NOMO-1 treated with DMSO at 0.1 percent for 48 hours (cell line): ENCODE measurements around the gene NUBP2.

ENCODE experiments used
- DNase-seq: peaks from one replicate; lab custom pipeline; 2025; ENCODE audit not compliant: unreplicated experiment; lab: John Stamatoyannopoulos, UW

NUBP2 gene

DNA sequence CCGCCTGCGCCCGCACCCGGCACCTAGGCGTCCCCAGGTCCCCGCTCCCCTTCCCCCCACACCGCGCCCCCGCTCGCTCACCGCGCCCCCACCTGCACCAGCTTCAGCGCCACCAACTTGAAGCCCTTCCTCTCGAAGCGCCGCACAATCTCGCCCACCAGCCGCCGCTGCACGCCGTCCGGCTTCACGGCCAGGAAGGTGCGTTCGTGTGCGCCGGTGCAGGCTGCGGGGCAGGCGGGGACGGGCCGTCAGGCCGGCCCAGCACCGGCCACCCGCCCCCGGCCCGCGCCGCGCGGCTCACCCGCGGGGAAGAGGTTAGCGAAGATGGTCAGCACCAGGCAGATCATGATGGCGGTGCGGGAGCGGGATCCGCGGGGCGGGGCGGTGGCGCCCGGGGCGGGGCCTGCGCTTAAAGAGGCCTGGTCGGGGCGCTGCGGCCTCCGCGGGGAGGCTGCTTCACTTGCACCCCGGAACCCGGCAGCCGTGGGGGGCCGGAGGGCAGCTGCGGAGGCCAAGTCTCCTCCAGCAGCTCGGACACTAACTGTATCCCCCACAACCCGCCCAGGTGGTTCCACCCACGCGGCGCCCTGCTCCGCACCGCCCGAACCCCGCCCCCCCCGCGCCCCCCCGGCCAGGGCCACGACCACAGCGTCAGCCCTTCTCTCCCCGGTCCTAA lies 11.4 kb upstream of the NUBP2 start, which contains the start of gene NME3:
Gene NME3 (minus strand): TSS at position 356 of the 676 bp plus-strand sequence. CDS start 9 bp downstream, at position 347.
- DNase-seq, result peak; percentile 54

DNA sequence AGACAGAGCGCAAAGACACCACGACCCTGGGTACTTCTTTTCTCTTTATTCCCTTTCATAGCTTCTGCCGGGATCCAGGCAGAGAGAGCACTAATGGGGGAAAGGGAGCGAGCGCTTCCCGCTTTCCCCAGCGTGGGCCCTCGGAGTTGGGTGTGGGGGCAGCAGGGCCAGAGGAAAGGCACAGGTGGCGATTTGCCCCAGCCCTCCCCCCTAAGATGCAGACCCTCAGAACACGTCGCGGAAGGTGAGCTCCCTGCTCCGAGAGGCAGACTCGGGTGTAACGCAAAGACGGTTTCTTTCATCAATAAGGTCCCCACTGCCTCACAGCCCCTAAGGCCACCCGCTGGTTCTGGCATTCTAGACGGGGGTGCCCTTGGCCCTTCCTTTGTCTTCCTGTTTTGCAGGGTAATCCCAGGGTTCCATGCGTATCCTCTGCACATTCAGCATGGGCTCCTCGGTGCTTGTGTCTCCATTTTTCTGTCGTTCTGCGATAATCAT lies 10.8 kb upstream of the NUBP2 start:
- DNase-seq, result no peak

DNA sequence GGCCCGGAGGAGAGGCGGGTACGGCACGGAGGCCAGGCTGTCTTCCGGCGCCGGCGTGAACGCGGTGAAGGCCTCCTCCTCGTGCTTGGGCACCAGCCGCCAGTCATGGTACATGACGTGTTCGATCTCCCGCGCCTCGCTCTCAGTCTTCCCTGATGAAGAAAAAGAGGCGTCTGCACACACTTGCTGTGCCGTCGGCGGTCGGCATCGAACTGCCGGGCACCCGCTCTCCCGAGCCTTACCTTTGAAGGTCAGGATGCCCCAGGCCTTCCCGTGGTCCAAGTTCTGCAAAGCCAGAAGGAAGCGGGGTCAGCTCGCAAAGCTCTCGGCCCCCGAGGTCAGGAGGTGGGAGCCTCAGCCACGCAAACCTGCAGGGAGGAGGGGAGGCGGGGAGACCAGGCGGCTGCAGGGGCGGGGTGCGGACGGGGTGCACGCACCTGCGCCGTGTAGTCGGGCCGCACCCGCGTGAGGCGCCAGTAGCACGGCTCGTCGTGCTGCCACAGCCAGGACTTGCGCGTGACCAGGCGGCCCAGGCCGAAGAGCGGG lies 10.3 kb upstream of the NUBP2 start, which contains the start of gene EME2:
Gene EME2 (plus strand): TSS at position 449 of the 546 bp plus-strand sequence. CDS start 418 bp downstream, outside the sequence.
- DNase-seq, result peak; percentile 4

DNA sequence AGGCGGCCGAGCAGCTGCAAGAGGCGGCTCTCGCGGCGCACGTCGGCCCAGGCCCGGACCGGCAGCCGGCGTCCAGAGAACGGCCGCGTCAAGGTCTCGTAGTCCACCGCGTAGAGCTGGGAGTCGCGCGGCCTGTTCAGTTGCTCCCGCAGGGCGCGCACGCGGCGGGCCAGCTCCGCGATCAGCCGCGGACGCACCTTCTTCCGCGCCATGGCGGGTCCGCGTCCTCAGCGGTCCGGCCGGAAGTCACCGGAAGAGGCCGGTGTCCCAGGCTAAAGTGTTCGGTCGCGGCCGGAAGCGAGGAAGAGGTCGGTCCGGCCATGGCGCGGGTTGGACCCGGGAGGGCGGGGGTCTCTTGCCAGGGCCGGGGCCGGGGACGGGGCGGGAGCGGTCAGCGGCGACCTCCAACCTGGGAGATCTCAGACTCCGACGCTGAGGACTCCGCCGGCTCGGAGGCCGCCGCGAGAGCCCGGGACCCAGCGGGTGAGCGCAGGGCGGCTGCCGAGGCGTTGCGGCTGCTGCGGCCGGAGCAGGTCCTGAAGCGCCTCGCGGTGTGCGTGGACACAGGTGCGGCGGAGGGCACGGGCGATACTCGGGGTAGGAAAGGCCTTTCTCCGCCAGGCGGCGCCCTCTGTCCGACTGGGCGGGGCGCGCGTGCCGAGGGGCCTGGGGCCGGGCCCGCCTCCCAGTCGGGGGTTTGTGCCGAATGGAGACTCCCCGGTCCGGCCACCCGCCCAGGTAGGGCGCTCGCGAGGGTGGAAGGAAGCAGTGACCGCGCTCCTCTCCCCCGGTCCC lies 9.7 kb upstream of the NUBP2 start, which contains the start of gene MRPS34:
Gene MRPS34 (minus strand): TSS at position 227 of the 795 bp plus-strand sequence. CDS start 15 bp downstream, at position 212.
- peak; percentile 47 for DNase-seq

DNA sequence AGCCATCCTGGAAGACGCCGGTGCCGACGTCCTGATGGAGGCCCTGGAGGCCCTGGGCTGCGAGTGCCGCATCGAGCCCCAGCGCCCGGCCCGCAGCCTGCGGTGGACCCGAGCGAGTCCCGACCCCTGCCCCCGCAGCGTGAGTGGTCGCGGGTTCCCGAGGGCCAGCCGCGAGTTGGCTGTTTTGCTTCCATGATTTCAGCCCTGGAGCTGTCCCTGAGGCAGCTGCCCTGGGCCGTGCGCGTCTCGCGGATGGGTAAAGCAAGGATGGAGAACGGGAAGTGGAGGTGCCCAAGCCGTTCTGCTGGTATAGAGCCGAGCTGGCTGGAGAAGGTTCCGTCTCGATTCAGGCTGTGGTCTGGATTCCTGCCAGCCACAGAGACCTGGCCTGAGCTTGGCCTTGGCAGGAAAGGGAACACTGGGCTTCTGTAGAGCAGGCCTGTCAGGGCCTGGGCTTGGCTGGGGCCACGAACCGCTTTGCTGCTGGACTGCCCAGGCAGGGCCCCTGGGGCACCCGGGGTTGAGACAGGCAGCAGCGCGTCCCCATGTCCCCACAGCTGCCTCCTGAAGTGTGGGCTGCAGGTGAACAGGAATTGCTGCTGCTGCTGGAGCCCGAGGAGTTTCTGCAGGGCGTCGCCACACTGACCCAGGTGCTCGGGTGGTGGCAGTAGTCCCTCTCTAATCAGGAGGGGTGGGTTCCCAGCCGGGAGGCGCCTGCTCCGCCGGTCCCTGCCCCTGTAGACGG lies 8.9 kb upstream of the NUBP2 start:
- DNase-seq, result peak; percentile 66

DNA sequence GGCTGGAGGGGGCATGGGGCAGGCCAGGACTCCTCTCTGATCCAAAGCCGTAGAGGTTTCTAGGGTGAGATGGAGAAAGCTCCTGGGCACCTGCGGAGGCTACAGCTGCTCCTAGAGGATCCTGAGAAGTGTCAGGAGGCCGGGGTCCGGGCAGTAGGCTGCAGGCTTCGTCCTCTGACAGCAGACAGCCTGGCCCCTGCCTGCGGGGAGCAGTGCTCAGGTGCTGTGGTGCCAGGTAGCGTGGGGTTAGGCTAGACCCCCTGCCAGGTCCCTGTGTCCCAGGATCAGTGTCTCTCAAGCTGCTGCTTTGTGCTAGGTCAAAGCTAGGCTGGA lies 8.3 kb upstream of the NUBP2 start:
- no peak for DNase-seq

DNA sequence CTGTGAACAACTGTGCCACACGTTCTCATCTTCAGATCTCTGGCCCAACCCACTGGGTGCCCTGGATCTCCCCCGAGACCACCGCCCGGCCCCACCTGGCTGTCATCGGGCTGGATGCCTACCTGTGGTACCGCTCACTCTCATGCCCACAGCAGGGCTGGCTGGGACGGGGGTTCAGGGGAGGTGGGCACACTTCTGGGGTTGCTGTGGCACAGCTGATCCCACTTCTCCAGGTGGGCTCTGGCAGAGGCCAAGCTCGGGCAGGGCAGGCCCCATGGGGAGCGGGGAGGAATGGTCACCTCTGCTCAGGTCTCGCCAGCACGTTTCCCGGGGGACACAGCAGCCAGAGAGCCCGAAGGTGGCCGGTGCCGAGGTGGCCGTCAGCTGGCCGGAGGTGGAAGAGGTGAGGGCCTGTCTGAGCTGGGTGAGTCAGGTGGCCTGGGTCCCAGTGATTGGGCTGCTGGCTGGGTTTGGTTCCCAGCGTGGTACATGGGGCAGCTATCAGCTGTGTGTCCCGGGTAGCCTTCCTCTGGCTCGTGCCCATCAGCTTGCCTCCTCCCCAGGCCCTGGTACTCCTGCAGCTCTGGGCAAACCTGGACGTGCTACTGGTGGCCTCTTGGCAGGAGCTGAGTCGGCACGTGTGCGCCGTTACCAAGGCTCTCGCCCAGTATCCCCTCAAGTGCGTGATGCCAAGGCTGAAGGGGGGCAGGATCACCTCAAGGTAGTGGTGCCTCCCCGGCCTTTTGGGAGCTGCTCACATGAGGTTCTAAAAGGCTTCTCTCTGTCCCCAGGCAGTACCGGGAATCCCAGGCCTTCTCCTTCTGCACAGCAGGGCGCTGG lies 7.5 kb upstream of the NUBP2 start:
- DNase-seq, result no peak

DNA sequence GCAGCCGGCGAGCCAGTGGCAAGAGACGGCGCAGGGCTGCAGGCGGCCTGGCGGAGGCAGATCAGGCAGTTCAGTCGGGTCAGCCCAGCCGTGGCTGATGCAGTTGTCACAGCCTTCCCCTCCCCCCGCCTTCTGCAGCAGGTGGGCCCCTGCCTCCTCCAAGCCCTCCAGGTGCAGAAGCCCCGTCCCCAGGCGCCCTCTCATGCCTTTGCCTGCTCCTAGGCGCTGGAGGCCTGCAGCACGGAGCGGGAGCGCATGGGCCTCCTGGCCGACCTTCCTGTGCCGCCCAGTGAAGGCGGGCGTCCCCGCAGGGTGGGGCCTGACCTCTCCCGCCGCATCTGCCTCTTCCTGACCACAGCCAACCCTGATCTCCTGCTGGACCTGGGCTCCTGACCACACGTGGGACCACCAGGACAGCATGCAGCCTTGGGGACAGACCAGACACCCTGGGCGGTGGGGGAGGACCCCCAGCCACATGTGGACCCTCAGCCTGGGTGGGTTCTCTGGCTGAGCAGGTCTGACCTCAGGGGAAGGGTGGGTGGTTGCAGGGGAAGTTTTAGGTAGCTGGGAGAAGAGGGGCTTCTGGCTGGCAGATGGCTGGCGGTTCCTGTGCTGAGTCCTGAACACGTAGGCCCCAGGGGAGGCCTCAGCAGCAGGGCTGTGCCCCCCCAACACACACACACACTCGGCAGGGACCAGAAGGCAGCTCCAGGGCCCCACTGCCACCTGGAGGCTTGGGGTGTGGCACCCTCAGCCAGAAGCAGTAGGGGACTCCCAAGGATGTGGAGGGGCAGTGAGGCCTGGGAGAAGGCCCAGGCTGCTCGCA lies 6.7 kb upstream of the NUBP2 start:
- no peak for DNase-seq

DNA sequence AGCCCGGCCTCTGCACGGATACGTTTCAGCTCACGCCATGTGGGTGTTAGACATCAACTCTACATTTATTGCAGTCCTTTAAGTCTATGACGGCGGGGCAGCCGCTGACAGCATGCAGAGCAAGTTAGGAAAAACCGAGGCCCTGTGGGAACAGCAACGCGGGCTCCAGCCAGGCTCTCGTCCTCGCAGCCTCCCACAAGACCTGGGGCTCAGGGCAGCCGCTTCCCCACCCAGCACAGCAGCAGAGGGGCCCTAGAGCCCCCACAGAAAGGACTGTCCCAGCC lies 6.1 kb upstream of the NUBP2 start:
- DNase-seq, result no peak

DNA sequence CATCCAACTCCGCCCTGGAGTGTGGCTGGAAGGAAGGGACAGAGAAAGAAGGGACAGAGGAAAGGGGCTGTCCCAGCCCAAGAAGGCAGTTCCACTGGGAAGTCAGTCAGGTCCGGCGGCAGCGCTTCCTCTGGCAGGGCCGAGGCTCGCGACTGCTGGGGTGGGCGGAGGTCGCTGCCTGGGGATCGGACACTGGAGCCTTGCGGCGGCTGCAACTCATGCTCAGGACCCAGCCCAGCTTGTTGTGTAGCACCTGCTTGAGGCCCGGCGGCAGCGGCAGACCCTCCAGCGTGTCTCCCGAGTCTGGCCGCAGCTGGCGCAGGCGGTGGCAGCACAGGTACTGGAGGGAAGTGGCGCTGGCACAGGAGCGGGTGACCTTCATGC lies 5.8 kb upstream of the NUBP2 start:
- no peak for DNase-seq

DNA sequence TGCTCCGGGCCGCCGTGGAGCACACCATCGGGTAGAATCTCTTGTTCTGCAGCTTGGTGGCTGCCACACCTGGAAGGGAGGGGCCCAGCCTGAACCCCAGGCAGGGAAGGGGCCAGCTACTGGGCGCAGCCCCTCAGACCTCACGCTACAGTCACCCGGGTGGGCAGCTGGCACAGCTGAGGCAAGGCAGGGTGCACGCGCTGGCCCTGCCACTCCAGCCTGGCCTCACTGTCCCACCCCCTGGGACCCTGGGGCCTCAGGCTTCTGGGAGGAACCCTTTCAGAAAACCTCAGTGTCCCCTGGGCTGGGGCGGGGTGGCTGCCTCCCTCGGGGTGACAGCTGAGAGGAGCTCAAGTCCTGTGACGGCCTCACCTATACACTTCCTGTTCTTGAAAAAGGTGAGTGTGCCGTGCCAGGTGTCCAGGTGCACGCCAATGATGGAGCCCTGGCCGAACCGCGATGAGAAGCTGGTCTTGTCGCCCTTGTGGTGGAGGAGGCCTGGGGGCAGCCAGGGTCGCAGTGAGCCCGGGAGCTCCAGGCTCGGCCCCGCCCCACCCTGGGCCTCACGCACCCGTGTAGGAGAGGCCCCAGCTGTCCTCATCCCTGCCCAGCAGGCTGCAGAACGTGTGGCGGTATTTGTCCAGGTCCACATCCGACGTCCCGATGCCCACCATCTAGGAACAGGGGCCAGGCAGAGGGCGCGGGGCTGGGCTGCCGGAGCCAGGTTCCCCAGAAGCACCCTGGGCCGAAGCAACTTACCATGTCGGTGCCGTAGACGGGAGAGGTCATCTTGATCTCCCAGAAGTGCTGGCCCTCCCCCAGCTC lies 5.2 kb upstream of the NUBP2 start:
- no peak for DNase-seq

DNA sequence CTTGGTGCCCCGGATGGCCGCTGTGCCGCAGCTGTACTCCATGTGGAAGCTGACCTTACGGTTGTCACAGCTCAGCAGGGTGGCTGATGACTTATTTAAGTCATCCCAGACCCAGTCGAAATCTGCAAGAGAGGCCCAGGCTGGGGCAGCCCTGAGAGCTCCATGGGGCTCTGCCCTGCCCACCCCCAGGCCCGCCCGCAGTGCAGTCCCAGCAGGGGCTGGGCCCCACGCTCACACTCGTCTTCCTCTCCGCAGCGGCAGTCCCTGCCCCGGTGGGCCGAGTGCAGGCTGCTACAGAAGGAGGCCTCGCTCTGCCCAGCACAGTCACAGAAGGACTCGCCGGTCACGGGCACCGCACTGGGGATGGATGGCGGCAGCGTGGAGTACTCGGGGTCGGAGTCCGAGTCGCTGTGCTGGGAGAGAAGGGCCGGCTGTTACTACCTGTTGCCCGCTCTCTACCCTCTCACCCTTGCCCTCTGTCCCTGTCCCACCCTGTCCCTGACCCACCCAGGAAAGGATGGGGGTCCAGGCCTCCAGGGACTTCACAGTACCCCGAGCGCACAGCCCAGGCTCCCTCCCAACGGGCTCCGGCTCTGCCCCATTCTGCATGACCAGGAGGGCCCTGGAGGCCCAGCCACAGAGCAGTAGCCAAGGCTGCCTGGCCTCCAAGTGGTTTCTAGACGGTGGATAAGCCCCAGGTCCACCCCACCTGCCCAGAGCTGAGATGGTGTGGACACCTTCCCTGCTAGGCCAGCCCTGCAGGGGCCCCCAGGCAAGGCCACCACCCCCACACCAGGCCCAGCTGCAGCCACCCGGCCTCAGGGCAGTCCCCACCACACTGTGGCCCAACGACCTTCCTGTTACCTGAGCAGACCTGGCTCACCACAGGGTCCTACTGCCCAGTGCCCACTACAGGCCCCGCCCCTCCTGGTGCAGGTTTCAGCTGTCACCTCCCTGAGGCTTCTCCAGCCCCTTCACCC lies 4.3 kb upstream of the NUBP2 start:
- no peak for DNase-seq

DNA sequence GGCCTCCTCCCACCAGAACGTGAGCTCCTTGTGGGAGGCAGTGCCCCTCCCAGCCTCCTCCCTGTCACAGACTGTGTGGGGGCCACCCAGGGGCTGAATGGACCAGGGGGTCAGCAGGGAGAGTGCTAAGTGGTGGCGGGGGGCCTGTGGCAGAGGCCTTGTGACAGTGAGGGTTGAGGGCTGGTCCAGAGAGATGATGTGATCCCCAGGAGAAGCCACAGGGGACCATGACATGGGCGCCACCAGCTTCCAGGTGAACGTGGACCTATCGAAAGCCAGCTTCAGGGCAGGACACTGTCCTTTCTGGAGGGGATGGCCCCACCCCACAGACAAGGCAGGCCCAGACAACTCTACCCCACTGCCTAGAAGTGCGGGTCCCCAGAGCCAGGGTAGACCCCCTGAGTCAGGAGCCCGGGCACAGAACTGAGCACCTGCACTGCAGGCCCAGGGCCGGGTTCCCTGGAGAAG lies 3.5 kb upstream of the NUBP2 start:
- no peak for DNase-seq

DNA sequence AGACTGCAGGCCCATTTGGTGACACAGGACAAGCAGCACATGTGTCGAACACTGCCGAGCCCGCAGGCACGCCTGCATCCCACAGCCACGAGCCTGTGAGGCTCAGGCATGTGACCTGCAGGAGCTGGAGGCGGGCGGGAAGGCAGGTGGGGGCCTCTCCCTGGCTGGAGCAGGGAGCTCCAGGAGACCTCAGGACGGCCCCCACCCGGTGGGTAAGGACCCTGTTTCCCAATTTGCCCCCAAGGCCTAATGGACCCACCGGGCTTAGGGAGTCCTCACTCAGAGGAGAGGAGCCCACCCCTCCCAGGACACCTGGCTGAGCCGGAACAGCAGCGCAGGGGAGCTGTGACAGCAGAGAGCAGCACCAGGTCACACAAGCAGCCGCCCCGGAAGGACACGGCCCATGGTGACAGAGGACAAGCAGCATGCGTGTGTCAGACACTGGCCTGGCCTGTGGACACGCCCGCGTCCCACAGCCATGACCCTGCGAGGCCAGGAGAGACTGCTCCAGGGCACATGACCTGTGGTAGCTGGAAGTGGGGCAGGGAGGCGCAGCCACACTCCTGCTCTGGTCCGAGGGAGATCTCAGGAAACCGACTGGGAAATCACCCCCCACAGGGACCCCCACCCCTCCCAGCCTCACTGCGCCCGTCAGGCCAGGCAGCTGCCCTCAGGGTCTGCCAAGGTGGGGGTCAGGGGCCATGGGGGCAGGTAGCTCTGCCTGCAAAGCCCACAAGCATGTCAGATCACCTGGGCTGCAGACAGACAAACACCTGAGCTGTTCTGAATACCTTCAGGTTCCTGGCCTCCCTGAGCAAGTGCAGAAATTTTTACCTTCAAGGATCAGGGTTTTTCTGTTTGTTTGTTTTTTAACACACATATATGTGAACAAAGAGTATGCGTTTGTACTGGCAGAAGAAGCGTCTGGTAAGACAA lies 2.8 kb upstream of the NUBP2 start:
- no peak for DNase-seq

DNA sequence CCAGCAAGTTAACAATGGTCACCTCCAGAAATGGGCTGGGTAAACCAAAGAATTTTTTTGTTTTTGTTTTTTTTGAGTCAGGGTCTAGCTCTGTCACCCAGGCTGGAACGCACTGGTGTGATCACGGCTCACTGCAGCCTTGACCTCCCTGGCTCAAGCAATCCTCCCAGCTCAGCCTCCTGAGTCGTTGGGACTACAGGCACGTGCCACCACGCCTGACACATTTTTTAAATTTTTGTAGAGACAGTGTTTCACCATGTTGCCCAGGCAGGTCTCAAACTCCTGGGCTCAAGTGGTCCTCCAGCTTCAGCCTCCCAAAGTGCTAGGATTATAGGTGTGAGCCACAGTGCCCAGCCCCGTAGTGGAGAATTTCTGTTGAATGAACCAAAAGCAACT lies 2.1 kb upstream of the NUBP2 start:
- no peak for DNase-seq

DNA sequence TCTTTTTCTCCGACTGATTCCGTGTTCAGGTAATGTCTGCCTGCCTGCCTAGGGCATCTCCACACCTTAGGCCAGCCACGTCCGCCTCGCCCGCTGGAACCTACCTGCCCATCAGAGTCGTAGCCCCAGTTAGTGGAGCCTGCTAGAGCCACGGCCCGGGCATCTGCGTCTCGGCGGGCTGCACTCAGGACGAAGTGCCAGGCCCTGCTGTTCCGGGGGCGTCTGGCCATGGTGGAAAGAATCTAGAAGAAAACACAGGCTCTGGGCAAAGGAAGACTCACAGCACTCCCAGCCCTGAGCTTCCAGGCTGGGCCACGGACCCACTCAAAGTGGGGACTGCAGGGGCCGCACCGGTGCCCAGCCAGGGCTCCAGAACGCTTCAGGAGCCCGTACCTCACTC lies 1.5 kb upstream of the NUBP2 start:
- no peak for DNase-seq
